Stimulated activated CD4-positive, alpha-beta T cell treated with anti-CD3 and anti-CD28 coated beads, Interleukin-12 subunit alpha, Interleukin-12 subunit beta, amount 100 ng/mL, for 4 hours (primary cell): ENCODE data around the gene SNAP23.

ENCODE experiments used
- DNase-seq: peaks from one replicate; pipeline ENCODE4 v3.0.0-alpha.2; 2020

Gene SNAP23

DNA sequence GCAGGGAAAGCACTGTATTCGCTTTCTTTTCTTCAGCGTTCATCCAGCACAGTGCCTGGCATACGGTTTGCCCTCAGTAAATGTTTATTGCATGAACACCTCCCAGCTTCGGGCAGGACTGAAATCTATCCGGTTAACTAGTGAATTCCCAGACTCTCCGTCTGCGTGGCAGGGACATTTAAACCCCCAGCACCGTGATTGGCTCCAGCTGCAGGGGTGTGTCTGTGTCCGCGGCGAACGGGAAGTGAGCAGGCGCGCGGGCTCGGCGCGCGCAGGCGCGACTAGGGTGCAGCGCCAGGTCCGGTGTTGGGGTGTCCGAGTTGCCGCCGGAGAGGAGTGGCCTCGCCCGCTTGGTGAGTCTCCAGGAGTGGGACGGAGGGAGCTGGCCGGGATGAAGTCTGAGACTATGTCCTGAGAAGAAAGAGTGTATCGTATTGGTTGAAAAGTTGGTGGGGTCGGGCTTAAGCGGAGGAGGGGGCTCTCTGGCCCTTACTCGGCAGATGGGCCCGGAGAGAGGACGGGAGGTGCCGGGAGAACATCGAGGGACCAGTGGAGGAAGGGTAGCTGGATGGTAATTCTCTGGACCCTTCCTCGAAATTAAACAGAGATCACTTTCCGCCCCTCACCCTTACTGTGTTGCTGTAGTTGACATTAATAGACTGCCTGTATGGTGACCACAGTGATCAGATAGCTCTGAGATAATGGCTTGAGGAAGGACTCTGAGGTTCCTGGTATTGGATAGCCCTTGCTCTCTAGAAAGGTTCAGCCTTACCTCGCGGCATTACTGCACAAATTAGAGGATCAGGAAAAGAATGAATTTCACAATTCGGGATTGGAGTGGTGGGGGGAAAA, at the start of gene SNAP23:
TSS of gene SNAP23 (plus strand) at position 274 of the 852 bp plus-strand sequence. CDS start 16,213 bp downstream, outside the sequence.
- DNase-seq: peak; percentile 74

DNA sequence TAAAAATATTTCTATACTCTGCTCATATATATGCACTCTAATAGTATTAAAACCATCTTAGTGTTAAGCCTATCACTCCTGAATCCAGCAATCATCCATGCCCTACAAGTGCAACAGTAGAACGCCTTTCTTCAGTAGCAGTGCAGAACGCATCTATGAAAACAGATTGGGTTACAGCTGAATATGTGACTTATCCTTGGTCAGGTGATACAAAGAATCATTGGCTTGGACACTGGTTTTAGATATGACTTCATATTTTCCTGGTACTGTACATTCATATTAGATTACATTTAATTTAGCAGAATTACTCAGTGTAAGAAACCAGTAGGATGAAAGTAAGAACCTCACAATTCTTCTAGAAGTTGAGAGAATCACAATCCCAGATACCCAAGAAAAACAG, 47.8 kb upstream of the SNAP23 start:
- no peak for DNase-seq

DNA sequence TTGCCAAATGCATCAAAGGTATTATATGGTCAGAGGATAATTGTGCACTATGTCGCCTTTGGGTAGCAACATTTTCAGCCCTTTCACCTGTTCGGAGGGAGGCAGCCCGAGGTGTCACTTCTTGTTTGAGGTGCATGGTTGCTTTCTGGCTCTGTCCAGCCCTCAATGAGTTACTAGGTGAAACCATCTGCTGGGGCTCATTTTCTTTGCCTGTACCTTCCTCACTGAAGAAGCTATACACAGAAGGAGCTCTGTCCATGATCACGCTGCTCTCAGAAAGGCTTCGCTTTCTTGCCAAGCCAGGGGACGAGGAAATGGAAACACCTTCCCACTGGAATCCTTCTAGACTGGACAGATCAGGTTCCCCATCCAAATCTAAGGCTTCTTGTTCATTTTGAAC, 47.2 kb upstream of the SNAP23 start:
- no peak for DNase-seq

DNA sequence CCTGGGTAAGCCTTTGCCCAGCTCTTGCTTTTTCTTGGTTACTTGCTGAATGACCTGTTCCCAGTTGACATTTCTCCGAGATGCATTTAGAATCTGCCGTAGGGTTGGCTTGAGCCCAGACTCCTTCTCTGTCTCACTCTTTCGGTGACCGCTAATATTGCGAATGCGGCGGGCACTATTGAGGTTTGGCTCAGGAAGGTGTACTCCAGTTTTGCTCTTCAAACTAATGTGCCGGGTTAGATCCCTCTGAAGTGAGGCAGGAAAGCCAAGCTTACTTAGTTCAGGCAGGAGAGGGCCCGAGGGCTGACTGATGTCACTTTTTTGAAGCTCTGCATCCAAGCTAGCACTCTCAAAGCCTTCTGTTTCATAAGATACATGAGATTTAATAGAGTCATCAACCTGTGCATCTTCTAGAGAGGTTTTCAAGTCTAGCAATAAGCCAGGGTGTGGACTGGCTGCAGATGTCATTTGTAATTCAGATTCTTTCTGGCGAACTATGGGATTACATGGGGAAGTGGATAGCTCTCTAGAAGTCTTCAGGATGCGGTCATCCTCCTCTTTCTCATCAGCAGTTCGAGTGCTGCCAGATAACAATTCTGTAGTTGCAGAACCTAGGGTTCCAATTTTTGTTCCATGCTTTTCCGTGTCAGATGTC, 45.5 kb upstream of the SNAP23 start:
- no peak for DNase-seq

DNA sequence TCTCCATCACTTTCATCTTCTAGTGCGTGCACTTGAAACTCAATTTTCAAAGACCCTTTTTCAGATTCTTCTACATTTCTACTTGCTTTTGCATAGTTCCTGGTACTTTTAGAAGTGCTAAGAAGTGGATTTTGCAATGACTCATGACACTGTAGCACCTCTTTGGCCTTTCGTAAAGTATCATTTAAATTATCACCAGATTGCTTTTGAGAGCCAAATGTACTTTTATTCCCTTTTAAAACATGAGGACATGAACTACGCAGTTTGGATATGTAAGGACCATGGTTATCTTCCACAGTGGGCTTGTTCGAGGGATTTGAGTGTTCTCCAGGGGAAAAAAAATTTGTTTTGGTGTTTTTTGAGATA, 45.0 kb upstream of the SNAP23 start:
- DNase-seq: no peak

DNA sequence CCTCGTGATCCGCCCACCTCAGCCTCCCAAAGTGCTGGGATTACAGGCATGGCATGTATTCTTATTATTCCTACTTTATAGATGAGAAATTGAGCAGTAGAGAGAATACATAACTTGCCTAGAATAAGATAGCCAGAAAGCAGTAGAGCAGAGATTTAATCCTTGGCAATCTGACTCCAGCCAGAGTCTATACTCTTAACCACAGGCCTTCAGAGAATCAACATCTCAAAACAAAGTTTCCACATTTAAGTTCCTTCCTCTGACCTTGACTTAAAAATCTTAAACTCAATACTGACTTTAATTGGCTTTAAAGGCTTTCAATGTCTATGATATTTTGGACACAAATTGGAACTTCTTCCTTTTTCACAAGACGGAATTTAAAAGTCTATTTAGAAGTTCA, 41.6 kb upstream of the SNAP23 start:
- DNase-seq: no peak

DNA sequence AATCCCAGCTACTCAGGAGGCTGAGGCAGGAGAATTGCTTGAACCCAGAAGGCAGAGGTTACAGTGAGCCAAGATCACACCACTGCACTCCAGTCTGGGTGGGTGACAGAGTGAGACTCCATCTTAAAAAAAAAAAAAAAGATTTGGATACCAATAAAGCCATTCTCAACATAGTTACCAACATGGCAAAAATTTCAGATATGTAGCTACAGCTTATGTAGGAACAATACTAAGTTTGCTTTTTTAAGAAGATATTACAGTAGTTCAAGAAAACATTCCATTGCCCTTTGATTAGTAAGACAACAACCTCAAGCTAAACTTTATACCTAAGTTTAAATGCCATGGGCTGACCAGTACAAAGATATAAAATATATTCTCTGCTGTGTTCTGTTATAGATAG, 38.9 kb upstream of the SNAP23 start:
- DNase-seq: no peak

DNA sequence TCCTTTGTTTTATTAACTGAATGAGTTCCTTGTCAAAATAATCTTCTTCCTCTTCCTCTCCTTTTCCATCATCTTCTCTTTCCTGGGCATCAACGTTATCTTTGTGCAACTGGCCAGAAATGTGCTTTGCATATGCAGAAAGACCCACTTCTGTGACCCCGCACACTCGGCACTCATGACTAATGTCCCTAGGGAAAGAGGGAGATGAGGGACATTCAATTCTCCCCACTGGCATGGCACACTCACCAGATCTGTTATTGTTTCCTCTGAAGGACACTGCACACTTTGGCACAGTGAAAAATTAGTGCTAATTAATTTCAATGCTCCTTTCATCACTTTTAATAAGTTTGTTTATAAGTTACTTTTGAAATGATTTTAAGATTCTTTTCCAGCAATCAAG, 38.5 kb upstream of the SNAP23 start:
- DNase-seq: no peak

DNA sequence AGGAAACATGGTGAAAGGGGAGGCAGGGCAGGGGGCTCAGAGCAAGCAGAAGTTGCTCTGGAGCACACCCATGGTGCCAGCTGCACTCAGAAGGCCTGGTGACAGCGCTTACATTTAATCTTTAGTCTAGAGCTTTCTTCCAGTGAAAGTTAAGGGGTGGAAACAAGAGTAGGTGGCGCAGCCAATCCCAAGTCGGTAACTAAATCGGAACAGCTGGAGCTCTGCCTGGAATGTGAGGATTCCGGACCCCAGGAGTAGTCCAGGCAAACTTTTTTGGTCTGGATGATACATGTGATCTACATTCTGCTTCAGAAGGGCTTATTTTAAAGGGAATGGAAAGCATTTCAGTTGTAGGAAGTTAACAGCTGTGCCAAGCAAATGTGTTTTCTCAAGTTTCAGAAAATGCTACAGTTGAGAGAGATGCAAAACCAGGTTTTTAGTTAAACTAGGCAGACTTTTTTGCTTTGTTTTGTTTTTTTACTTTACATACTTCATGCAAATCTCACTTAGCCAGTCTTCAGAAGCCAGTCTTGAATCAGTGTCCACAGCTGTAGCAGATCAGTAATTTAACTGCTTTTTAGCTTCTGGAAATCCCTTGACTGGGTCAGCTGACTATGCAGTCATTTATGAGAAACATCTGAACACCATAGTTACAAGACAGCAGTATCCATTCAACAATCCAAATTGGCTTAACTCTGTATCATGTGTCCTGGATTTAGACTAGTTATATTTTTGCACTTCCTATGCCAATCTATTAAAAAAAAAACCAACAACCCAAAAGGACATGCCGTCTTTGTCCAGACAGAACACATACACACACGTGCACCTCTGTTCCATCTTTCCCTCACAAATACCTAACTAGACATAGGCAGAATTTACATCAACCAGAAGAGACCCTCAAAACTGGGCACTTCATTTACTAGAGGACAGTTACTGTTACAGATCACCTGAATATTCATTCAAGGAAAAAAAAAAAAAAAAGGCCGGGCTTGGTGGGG, 37.7 kb upstream of the SNAP23 start:
- DNase-seq: no peak

DNA sequence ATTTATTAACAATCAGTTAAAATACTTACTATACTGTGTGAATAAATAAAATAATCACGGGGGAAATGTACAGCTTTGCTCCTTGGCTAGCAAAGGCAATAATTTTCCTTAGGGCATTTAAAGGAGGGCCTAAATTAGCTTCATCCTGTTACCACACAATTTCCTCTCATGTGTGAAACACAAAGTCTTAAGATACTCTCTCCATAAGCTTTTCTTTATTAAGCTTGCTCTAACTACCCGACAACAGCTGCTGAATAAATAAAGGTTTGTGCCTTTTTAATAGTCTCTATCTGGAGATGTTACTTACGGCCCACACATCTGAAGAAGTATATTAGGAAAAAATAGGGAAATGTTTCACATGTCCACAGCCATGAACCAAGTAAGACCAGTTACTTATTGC, 34.2 kb upstream of the SNAP23 start:
- DNase-seq: no peak

DNA sequence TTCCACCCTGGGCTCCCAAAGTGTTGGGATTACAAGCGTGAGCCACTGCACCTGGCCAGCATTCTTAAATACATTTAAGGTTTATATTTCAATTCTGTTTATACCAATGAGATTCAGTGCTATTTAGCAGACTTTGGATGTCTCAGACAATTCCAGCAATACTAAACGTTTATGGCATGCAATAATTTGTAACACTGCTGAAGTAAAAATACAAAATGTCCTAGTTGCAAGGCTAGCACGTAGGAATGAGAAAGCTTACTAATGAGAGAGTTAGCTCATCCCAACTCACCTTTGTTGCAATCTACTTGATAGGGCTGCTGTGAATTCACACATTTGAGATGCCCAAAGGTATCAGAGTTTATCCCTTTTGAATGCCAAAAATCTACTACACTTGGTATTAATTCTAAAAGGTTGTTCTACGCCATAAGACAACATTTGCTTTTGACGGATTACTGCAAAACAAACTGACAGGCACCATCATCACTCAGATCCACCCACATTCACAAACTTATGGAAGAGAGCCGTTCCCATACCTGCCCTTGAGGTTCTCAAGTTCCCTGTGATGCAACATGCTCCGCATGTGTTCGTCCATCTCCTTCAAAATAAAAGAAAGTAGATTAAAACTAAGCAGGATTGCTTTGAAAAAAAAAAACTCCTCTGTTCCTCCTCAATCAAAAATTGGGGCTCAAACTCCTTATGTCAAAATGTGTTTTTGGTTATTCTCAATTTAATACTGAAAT, 29.7 kb upstream of the SNAP23 start:
- no peak for DNase-seq

DNA sequence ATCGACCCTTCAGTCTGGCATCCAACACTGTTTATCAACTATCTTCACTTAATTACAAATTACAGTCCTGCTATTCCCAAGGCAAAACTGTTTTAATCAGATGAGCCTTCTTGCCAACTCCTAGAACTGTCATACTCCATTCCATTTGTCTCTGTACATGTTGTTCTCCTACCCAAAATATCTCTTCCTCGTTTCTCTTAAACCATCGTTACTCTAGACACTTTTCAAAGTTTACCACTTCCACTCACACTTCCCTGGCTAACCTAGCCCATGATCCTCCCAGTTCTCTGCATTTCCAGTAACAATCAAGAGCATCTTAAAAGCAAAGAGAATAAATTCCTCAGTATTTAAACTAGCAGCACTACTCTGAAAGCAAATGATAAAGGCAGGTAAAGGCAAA, 24.4 kb upstream of the SNAP23 start:
- DNase-seq: no peak

DNA sequence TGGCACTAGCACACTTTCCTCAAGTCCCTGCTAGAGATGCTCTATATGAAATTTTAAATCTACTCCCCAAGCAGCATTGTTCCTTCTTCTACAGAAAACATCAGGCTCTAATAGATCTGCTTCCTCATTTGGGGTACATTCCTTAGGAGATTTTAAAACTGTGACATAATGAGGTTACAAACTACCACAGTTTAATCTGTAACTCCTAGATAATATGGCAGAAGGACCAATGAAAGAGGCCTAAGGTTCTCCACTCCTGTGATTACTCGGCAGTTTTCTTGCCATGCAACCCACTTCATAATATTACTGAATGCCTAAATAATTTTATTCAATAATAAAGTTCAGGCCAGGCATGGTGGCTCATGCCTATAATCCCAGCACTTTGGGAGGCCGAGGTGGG, 20.6 kb upstream of the SNAP23 start:
- no peak for DNase-seq

DNA sequence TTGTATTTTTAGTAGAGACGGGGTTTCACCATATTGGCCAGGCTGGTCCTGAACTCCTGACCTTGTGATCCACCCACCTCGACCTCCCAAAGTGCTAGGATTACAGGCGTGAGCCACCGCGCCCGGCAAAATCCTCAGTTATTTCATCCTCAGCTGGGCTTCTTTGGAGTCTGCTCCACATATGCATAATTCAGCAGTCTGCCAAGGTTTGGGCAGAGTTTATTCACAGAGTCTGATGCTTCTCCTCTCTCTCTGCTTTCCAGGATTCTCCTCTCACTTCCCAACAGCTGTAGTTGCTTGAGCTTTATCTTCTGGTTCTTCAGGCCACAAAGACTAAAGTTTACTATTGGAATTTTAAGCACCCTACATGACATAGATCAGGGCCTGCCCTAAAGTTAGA, 12.7 kb upstream of the SNAP23 start:
- no peak for DNase-seq

DNA sequence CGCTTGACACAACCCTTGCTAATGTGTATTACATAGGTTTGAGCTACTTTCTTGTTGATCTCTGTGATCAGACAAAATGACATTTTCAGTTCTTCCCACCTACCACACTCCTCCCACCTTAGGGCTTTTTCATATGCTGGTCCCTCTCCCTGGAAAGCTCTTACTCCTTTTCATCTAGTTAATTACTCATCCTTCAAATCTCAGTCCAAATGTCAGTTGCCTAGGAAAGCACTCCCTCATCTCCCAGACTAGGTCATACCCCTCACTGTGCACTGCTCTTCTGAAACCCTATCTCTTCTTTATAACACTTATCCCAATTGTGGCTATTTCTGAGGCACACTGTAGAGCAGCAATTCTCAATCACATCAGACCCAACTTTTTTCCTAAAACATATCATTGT, 11.8 kb upstream of the SNAP23 start:
- DNase-seq: no peak

DNA sequence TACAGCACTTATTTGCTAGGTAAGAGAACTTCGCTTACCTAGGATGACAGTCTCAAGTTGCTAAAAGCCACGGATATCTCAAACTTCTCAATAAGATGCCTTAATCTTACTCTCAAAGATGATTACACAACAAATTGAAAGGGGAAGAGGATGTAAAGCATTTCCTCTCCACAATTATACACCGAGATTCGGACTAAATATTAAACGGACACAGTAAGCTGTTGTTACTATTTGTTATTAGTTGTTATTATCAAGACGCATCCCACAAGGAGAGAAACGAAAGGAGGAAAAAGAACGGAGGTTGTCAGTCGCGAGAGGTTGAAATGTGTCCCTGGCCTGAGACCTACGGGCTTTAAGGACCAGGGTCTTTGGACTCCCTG, 5.2 kb upstream of the SNAP23 start:
- DNase-seq: no peak

DNA sequence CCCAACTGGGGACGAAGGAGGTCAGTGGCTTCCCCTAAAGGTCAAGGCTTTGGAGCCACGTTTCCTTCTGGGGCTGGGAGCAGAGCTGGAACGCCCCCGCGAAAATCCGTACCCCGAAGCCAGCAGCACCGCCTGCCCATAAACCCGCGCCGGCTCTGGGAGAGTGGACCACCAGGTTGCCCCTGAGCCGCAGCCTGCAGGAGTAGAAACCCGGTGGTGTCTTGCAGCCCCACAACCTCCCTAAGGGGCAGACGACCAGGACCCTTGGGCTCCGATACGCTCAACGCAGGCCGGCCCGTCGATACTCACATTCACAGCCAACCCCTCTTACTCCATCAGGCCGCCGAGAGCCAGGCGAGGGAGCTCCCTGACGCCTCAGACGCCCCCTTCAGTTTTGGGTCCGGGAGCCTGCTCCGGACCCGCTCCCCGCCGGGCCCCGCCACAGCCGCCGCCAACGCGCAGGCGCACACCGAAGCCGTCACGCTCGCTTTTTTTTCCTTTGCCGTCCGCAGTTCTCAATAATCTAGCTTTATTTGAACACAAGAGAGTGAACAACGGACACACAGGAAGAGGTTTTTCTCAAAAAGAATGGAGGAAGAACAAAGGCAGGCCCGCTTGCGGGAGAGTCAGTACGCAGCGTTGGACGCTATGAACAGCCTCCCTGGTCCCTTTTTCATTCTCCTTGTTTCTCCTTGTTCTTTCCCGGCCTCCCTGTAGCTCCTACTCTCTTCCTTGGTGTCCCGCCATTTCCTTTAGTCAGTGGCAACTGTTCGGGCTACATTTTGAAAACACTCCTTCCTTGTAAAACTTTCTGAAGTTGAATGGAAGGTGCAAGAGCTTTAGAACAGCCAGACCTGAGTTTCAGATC, 4.5 kb upstream of the SNAP23 start, which contains the start of gene ZNF106:
TSS of gene ZNF106 (minus strand) at position 471 of the 868 bp plus-strand sequence. CDS start 18,852 bp downstream, outside the sequence.
- DNase-seq: peak; percentile 80

DNA sequence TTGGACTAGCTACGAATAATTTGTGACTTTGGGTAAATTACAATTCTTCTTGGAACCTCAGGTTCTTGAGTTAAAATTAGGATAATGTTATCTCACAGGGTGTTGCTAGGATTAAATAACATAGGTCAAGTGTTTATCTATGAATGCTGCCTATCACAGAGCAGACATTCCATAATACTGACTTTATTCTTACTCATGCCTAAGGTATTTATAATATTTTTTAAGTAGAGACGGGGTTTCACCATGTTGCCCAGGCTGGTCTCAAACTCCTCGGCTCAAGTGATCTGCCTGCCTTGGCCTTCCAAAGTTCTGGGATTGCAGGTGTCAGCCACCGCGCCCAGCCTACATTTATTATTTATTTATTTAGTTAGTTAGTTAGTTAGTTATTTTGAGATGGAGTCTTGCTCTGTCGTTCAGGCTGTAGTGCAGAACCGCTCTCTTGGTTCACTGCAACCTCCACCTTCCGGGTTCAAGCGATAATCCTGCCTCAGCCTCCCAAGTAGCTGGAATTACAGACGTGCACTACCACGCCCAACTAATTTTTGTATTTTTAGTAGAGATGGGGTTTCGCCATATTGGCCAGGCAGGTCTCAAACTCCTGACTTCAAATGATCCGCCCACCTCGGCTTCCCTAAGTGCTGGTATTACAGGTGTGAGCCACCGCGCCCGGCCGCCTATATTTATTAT, 3.8 kb upstream of the SNAP23 start:
- no peak for DNase-seq

DNA sequence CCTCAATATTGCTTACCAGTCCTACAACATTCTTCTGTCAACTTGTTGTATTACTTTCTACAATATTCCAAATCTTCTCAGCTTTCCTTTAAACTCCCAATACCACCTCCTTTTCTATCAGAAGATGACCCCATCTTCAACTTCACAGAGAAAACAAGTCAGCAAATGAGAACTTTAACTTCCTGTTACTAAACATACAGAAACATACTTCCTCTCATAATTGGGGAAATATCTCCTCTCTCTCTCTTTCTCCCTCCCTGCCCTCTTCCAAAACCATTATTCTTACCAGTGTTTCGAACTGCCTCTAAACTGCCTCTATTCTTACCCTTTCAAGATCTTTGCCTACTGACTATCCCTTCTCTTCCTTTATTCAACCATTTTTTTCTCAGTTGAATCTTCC, 1.8 kb upstream of the SNAP23 start:
- DNase-seq: no peak

DNA sequence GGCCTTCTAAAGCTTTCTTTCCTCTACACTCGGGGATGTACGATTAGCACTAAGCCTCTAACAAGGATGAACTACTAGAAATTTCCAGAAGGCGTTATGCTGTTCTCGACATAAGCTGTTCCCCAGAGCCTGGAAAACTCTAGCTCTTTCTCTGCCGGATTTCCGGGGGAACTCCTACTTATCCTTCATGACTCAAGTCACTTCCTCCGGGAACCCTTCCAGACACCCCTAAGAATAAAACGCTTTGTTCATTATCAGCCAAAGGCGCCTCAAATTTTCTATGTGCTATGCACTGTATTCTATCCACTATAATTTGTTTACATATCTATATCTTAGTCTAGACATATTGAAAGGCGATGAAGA, 455 bp upstream of the SNAP23 start:
- no peak for DNase-seq
